ENCODE results near the gene ACSS1.

The ACSS1 gene

GRCh38 chr20:25064561-25065071 lies 6.7 kb upstream of the ACSS1 start:
- TF ChIP-seq REST (IDR thresholded peaks at IDR 0.05; ENCODE audit: insufficient read depth in 1 of 2, low read depth in 2 of 2, low read length in 2 of 2) (no peak), TAF1 (IDR thresholded peaks at IDR 0.05; ENCODE audit: borderline replicate concordance, insufficient read depth, low read length) (no peak), SIN3A (IDR thresholded peaks at IDR 0.05; ENCODE audit: borderline replicate concordance, insufficient read depth, low read length) (no peak), FOXP2 (optimal IDR thresholded peaks at IDR 0.05; ENCODE audit: borderline replicate concordance, extremely low read depth, extremely low read length, insufficient read depth) (no peak), POLR2AphosphoS5 (IDR thresholded peaks at IDR 0.05; ENCODE audit: low read depth, low read length) (no peak)

- no peak for TF ChIP-seq TAF1 (IDR thresholded peaks at IDR 0.05; ENCODE audit: borderline replicate concordance, insufficient read depth, low read length)
These were observed 6.0 kb upstream of the ACSS1 start for GRCh38 chr20:25063981-25064380.

DNA sequence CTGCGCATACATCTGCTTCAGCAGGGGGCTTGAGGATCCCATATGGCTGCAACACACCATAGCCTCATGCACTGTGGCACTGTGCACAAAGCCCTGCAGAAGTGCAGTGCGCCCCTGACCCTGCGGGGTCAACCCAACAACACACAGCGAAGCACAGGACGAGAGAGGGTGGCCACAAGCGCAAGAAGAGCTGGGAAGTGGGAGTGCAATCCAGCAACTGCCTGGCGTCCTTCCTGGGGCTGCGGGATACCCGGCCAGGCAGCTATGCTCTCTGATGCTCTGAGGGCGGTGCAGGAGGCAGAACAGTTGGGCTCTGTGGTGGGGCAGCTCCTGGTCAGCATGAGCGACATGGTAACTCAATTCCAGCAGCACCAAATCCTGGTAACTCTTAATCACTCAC lies 5.6 kb upstream of the ACSS1 start:
- TF ChIP-seq TAF1 (IDR thresholded peaks at IDR 0.05; ENCODE audit: borderline replicate concordance, insufficient read depth, low read length) (no peak), REST (IDR thresholded peaks at IDR 0.05; ENCODE audit: insufficient read depth in 1 of 2, low read depth in 2 of 2, low read length in 2 of 2) (no peak), SIN3A (IDR thresholded peaks at IDR 0.05; ENCODE audit: borderline replicate concordance, insufficient read depth, low read length) (no peak), FOXP2 (optimal IDR thresholded peaks at IDR 0.05; ENCODE audit: borderline replicate concordance, extremely low read depth, extremely low read length, insufficient read depth) (no peak), POLR2AphosphoS5 (IDR thresholded peaks at IDR 0.05; ENCODE audit: low read depth, low read length) (no peak)

GRCh38 chr20:25062841-25063240 lies 4.9 kb upstream of the ACSS1 start:
- TF ChIP-seq REST (IDR thresholded peaks at IDR 0.05; ENCODE audit: insufficient read depth in 1 of 2, low read depth in 2 of 2, low read length in 2 of 2) (no peak), FOXP2 (optimal IDR thresholded peaks at IDR 0.05; ENCODE audit: borderline replicate concordance, extremely low read depth, extremely low read length, insufficient read depth) (no peak), SIN3A (IDR thresholded peaks at IDR 0.05; ENCODE audit: borderline replicate concordance, insufficient read depth, low read length) (no peak), POLR2AphosphoS5 (IDR thresholded peaks at IDR 0.05; ENCODE audit: low read depth, low read length) (no peak), TAF1 (IDR thresholded peaks at IDR 0.05; ENCODE audit: borderline replicate concordance, insufficient read depth, low read length) (no peak)

- no peak for TF ChIP-seq REST (IDR thresholded peaks at IDR 0.05; ENCODE audit: insufficient read depth in 1 of 2, low read depth in 2 of 2, low read length in 2 of 2)
- TF ChIP-seq POLR2AphosphoS5 (IDR thresholded peaks at IDR 0.05; ENCODE audit: low read depth, low read length): no peak
- TF ChIP-seq SIN3A (IDR thresholded peaks at IDR 0.05; ENCODE audit: borderline replicate concordance, insufficient read depth, low read length): no peak
- TF ChIP-seq TAF1 (IDR thresholded peaks at IDR 0.05; ENCODE audit: borderline replicate concordance, insufficient read depth, low read length): no peak
- TF ChIP-seq FOXP2 (optimal IDR thresholded peaks at IDR 0.05; ENCODE audit: borderline replicate concordance, extremely low read depth, extremely low read length, insufficient read depth): no peak
These were observed 4.0 kb upstream of the ACSS1 start for GRCh38 chr20:25061821-25062530.

All from PFSK-1 (cell line).